HG02943 (cell line): ENCODE results near the gene SEMA3A.

ENCODE experiments used
- ATAC-seq: cut with Tn5 transposase; IDR thresholded peaks from one replicate; pipeline ENCODE4 v1.9.1; 2021; ENCODE audit warnings: mild to moderate bottlenecking, low read depth, moderate library complexity; ENCODE audit not compliant: unreplicated experiment

SEMA3A gene

GRCh38 chr7:84113906-84114850 is 80.4 kb downstream of the SEMA3A start:
- no peak for ATAC-seq

GRCh38 chr7:84113286-84113685 is 81.3 kb downstream of the SEMA3A start:
- no peak for ATAC-seq

- ATAC-seq, result no peak
These were observed 81.8 kb downstream of the SEMA3A start for GRCh38 chr7:84112771-84113170.

- no peak for ATAC-seq
These were observed 82.7 kb downstream of the SEMA3A start for GRCh38 chr7:84111842-84112241.

GRCh38 chr7:84110400-84110799 is 84.2 kb downstream of the SEMA3A start:
- no peak for ATAC-seq

- no peak for ATAC-seq
These were observed 85.8 kb downstream of the SEMA3A start for GRCh38 chr7:84108787-84109186.

- no peak for ATAC-seq
These were observed 86.5 kb downstream of the SEMA3A start for GRCh38 chr7:84108119-84108518.

- no peak for ATAC-seq
These were observed 87.3 kb downstream of the SEMA3A start for GRCh38 chr7:84107259-84107658.

GRCh38 chr7:84106291-84106690 is 88.3 kb downstream of the SEMA3A start:
- ATAC-seq, result no peak

- no peak for ATAC-seq
These were observed 89.0 kb downstream of the SEMA3A start for GRCh38 chr7:84105586-84105985.

GRCh38 chr7:84104826-84105225 is 89.8 kb downstream of the SEMA3A start:
- no peak for ATAC-seq

GRCh38 chr7:84102213-84102612 is 92.4 kb downstream of the SEMA3A start:
- no peak for ATAC-seq

GRCh38 chr7:84100866-84101265 is 93.7 kb downstream of the SEMA3A start:
- no peak for ATAC-seq

- no peak for ATAC-seq
These were observed 98.6 kb downstream of the SEMA3A start for GRCh38 chr7:84095971-84096370.

- ATAC-seq, result no peak
These were observed 102.4 kb downstream of the SEMA3A start for GRCh38 chr7:84092207-84092606.

GRCh38 chr7:84091318-84091717 is 103.3 kb downstream of the SEMA3A start:
- no peak for ATAC-seq

GRCh38 chr7:84088802-84089201 is 105.8 kb downstream of the SEMA3A start:
- ATAC-seq, result no peak

GRCh38 chr7:84085998-84086397 is 108.6 kb downstream of the SEMA3A start:
- no peak for ATAC-seq

GRCh38 chr7:84085147-84085546 is 109.4 kb downstream of the SEMA3A start:
- ATAC-seq, result no peak

GRCh38 chr7:84083846-84084245 is 110.7 kb downstream of the SEMA3A start:
- no peak for ATAC-seq

GRCh38 chr7:84081973-84082522 is 112.5 kb downstream of the SEMA3A start:
- ATAC-seq, result no peak

GRCh38 chr7:84077336-84077735 is 117.3 kb downstream of the SEMA3A start:
- no peak for ATAC-seq
